AG04449 (cell line): Measurements from ENCODE around the gene CASQ2.

Experiments used
- CTCF ChIA-PET: fragments of 350-600 bp; formaldehyde crosslinking; extraction: SDS; loops from one replicate; lab custom pipeline; 2021; ENCODE audit warnings: antibody characterized with exemption; lab: Yijun Ruan, JAX
- POLR2A ChIA-PET: fragments of 400-600, 350-600 bp; formaldehyde crosslinking; extraction: SDS; loops from one replicate; lab custom pipeline; 2020; ENCODE audit warnings: antibody characterized with exemption, inconsistent platforms; lab: Yijun Ruan, JAX
- DNase-seq: peaks from one replicate; pipeline ENCODE4 v3.0.0-alpha.2; 2010; ENCODE audit warnings: low read depth, low spot score
- H3K4me3 ChIP-seq: 2 replicates; pipeline ENCODE4 v1.5.1; 2011; ENCODE audit warnings: low read depth, mild to moderate bottlenecking, control low read depth, low read length
- CTCF ChIP-seq: IDR thresholded peaks from one replicate; pipeline ENCODE4 v1.5.1; 2011; ENCODE audit warnings: mild to moderate bottlenecking, moderate library complexity, low read length, control low read depth, inconsistent platforms; ENCODE audit not compliant: insufficient read depth; ENCODE audit errors: missing control alignments

CASQ2 gene

GRCh38 chr1:115671176-115671934 is 97.2 kb downstream of the CASQ2 start:
- ChIA-PET CTCF (interaction anchor here (2.1 to 4.7 kb wide), 2 partner anchors 9 to 35 kb away, joined by 6 to 36 read pairs; no protein-coding TSS in a partner anchor), POLR2A (interaction anchor here (1.2 kb wide), 1 partner anchor 28 kb away, joined by 3 read pairs; no protein-coding TSS in a partner anchor)
- no peak for TF ChIP-seq CTCF
- DNase-seq: no peak
- no peak overlapping the region for H3K4me3 ChIP-seq

GRCh38 chr1:115670476-115671175 is 97.9 kb downstream of the CASQ2 start:
- ChIA-PET CTCF (interaction anchor here (2.1 to 4.7 kb wide), 3 partner anchors 10 to 36 kb away, joined by 6 to 36 read pairs (median 8); no protein-coding TSS in a partner anchor), POLR2A (interaction anchor here (0.7 to 1.2 kb wide), 2 partner anchors 21 to 28 kb away, joined by 3 read pairs; no protein-coding TSS in a partner anchor)
- no peak overlapping the region for H3K4me3 ChIP-seq
- no peak for TF ChIP-seq CTCF
- DNase-seq: no peak

DNA sequence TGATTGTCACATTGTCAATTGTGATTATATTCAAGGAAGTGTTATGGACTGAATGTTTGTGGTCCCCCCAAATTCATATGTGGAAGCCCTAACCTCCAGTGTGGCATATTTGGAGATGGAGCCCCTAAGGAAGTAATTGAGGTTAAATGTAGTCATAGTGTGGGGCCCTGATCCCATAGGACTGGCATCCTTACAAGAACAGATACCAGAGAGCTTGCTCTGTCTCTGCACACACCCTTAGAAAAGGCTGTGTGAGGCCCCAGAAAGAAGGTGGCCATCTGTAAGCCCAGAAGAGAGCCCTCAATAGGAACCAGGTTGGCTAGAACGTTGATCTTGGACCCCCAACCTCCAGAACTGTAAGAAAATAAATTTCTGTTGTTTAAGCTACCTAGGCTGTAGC is 98.6 kb downstream of the CASQ2 start:
- TF ChIP-seq CTCF: no peak
- DNase-seq: no peak
- ChIA-PET POLR2A (interaction anchor here (0.7 kb wide), 1 partner anchor 21 kb away, joined by 3 read pairs; no protein-coding TSS in a partner anchor), CTCF (interaction anchor here (2.1 to 4.7 kb wide), 3 partner anchors 10 to 37 kb away, joined by 6 to 36 read pairs (median 8); no protein-coding TSS in a partner anchor)
- H3K4me3 ChIP-seq: no peak overlapping the region

- no peak overlapping the region for H3K4me3 ChIP-seq
- DNase-seq: peak; percentile 47
- POLR2A ChIA-PET: interaction anchor here (1.1 kb wide), 1 partner anchor 27 kb away, joined by 6 read pairs; the partner anchor contains the start of gene VANGL1
- TF ChIP-seq CTCF: no peak
- CTCF ChIA-PET: interaction anchor here (2.3 to 4.7 kb wide), 2 partner anchors 9 to 37 kb away, joined by 8 to 36 read pairs; no protein-coding TSS in a partner anchor
Observed at GRCh38 chr1:115669002-115669673, 99.4 kb downstream of the CASQ2 start.

DNA sequence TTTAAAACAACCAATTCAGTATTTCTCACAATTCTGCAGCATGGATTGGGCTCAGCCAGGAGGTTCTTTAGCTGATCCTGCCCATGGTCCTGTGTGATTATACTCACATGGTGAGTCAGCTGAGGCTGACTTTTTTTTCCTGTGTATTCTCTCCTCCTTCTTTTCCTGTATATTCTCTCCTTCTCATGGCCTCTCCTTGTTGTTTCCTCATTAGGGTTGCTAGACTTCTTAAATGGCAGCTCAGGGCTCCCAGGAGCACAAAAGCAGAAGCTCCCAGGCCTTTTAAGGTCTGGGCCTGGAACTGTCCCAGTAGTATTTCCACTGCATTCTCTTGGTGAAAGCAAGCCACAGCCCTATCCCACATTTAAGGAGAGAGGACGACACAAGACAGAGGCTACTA is 99.9 kb downstream of the CASQ2 start:
- H3K4me3 ChIP-seq: no peak overlapping the region
- no peak for TF ChIP-seq CTCF
- ChIA-PET CTCF (interaction anchor here (2.3 to 4.7 kb wide), 2 partner anchors 8 to 38 kb away, joined by 8 to 36 read pairs; no protein-coding TSS in a partner anchor), POLR2A (interaction anchor here (1.1 kb wide), 1 partner anchor 27 kb away, joined by 6 read pairs; the partner anchor contains the start of gene VANGL1)
- DNase-seq: no peak
